ENCODE measurements around the gene CHD9NB. TPM values are rescaled to one million over a fixed set of nuclear protein-coding genes. Genes with fewer than 3 reads are reported as not detected.

Gene CHD9NB
- total RNA-seq, 1 donor from 2014 or later: 2.0 TPM

DNA sequence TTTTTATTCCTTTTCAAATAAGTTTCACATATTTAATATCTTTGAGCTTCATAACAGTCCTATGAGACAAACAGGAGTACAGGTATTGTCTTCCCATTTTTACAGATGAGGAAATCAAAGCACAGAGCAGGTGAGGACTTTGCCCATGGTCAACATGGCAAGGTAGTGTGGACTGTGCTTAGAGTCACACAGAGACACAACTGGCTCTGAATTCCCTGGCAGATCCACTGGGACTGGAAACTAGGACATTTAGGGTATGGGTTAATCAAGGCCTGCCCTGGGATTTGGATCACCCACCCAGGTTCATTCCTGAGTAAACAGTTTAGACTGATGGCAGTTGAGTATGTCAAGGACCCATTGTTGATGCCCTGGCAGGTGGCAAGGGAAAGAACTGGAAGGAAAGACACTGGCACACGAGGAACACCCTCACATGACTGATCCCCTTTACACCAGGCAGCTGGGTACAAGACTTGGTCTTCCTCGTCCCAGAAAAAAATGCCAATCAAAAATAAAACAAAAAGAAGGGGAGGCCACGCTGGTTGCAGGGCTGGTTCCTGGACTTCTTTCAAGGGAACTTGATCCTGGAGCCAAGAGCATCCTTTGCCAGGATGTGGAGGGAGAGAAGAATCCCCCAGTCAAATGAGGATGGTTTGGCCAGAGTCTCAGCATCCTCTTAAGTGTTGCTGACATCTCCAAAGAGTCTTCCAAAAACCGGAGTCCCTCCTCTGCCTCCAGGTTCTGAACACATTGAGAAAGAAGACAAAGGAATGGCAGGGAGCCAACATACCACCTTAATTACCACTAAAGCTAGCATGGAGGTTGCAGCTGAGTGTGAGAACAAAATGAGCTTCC, 37.0 kb upstream of the CHD9NB start:
- DNase-seq (ENCODE audit: low spot score): no peak
- TF ChIP-seq, protein P1, sequence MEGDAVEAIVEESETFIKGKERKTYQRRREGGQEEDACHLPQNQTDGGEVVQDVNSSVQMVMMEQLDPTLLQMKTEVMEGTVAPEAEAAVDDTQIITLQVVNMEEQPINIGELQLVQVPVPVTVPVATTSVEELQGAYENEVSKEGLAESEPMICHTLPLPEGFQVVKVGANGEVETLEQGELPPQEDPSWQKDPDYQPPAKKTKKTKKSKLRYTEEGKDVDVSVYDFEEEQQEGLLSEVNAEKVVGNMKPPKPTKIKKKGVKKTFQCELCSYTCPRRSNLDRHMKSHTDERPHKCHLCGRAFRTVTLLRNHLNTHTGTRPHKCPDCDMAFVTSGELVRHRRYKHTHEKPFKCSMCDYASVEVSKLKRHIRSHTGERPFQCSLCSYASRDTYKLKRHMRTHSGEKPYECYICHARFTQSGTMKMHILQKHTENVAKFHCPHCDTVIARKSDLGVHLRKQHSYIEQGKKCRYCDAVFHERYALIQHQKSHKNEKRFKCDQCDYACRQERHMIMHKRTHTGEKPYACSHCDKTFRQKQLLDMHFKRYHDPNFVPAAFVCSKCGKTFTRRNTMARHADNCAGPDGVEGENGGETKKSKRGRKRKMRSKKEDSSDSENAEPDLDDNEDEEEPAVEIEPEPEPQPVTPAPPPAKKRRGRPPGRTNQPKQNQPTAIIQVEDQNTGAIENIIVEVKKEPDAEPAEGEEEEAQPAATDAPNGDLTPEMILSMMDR (IDR thresholded peaks at IDR 0.05; ENCODE audit: unreplicated experiment): no peak
- peaks cover 2% of the 10 kb centered on the region for H3K27me3 Mint-ChIP-seq (ENCODE audit: unreplicated experiment)
- H3K4me1 Mint-ChIP-seq (ENCODE audit: unreplicated experiment): peaks cover 52% of the 10 kb centered on the region
- H3K4me3 Mint-ChIP-seq (ENCODE audit: unreplicated experiment): no peak overlapping the region
- no peaks in the 10 kb centered on the region for H3K36me3 Mint-ChIP-seq (ENCODE audit: low read depth, unreplicated experiment)
- no peaks in the 10 kb centered on the region for H3K9me3 Mint-ChIP-seq (ENCODE audit: unreplicated experiment)
- no peak overlapping the region for H3K27ac Mint-ChIP-seq (ENCODE audit: unreplicated experiment)

DNA sequence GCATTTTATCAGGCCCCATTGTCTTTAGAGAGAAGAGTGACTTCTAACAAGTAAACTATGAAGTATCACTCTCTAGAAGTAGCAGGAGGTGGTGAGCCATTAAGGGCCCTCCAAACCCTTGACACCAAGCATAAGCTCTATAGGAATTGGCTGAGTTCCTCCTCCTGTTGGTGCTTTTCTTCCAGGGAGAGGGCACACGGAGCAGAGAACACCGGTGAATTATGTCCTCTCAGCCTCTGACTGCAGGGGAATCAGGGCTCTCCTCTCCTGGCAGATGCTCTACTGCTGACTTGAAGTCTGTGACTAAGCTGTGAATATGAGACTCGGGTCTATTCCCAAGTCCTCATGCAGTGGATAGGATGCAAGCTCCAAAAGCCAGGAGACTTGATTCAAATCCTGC, 34.4 kb upstream of the CHD9NB start:
- Mint-ChIP-seq H3K27ac (ENCODE audit: unreplicated experiment) (no peak overlapping the region), H3K4me1 (ENCODE audit: unreplicated experiment) (peaks cover 39% of the 10 kb centered on the region), H3K4me3 (ENCODE audit: unreplicated experiment) (no peak overlapping the region), H3K9me3 (ENCODE audit: unreplicated experiment) (no peaks in the 10 kb centered on the region), H3K27me3 (ENCODE audit: unreplicated experiment) (peaks cover 4% of the 10 kb centered on the region), H3K36me3 (ENCODE audit: low read depth, unreplicated experiment) (no peaks in the 10 kb centered on the region)
- no peak for DNase-seq (ENCODE audit: low spot score)
- TF ChIP-seq, protein P1 (IDR thresholded peaks at IDR 0.05; ENCODE audit: unreplicated experiment): no peak

- Mint-ChIP-seq H3K4me3 (ENCODE audit: unreplicated experiment) (no peak overlapping the region), H3K27ac (ENCODE audit: unreplicated experiment) (no peak overlapping the region), H3K27me3 (ENCODE audit: unreplicated experiment) (peaks cover 4% of the 10 kb centered on the region), H3K9me3 (ENCODE audit: unreplicated experiment) (no peaks in the 10 kb centered on the region), H3K4me1 (ENCODE audit: unreplicated experiment) (peaks cover 29% of the 10 kb centered on the region), H3K36me3 (ENCODE audit: low read depth, unreplicated experiment) (peaks cover 2% of the 10 kb centered on the region)
- TF ChIP-seq, protein P1 (IDR thresholded peaks at IDR 0.05; ENCODE audit: unreplicated experiment): no peak
- no peak for DNase-seq (ENCODE audit: low spot score)
Observed at GRCh38 chr16:53085931-53086421, 33.3 kb upstream of the CHD9NB start.

DNA sequence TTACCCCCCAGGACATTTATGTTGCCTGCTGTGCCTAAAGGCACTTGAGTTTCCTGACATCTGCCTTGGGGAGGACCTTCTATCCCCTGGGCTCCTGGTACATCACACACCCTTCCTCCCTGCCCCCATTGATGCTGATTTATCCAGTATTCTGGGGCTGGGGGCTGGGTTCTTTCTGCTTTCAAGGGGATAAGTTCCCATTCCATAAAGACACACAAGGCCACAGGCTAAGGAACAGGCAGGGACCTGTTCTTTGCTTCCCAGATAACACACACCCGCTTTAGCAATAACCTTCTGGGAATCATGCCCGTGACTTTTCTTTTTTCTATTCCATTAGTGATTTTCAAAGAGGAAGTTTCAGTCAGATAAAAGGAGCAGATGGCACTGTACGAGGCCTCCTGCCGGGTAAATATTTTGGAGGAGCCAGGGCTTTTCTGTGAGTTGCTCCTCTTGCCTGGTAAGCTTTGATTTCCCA, 32.7 kb upstream of the CHD9NB start:
- Mint-ChIP-seq H3K4me1 (ENCODE audit: unreplicated experiment) (peaks cover 29% of the 10 kb centered on the region), H3K4me3 (ENCODE audit: unreplicated experiment) (no peak overlapping the region), H3K27ac (ENCODE audit: unreplicated experiment) (no peak overlapping the region), H3K36me3 (ENCODE audit: low read depth, unreplicated experiment) (peaks cover 7% of the 10 kb centered on the region), H3K9me3 (ENCODE audit: unreplicated experiment) (no peaks in the 10 kb centered on the region), H3K27me3 (ENCODE audit: unreplicated experiment) (peaks cover 4% of the 10 kb centered on the region)
- no peak for DNase-seq (ENCODE audit: low spot score)
- TF ChIP-seq, protein P1 (IDR thresholded peaks at IDR 0.05; ENCODE audit: unreplicated experiment): no peak

- no peaks in the 10 kb centered on the region for H3K9me3 Mint-ChIP-seq (ENCODE audit: unreplicated experiment)
- no peak overlapping the region for H3K27ac Mint-ChIP-seq (ENCODE audit: unreplicated experiment)
- no peak for DNase-seq (ENCODE audit: low spot score)
- TF ChIP-seq, protein P1 (IDR thresholded peaks at IDR 0.05; ENCODE audit: unreplicated experiment): no peak
- H3K4me3 Mint-ChIP-seq (ENCODE audit: unreplicated experiment): no peak overlapping the region
- peaks cover 4% of the 10 kb centered on the region for H3K27me3 Mint-ChIP-seq (ENCODE audit: unreplicated experiment)
- H3K4me1 Mint-ChIP-seq (ENCODE audit: unreplicated experiment): peaks cover 27% of the 10 kb centered on the region
- peaks cover 7% of the 10 kb centered on the region for H3K36me3 Mint-ChIP-seq (ENCODE audit: low read depth, unreplicated experiment)
Observed at GRCh38 chr16:53084746-53085334, 32.1 kb upstream of the CHD9NB start.
